HG03442 (cell line): ENCODE results near the gene SNCB.

Source experiments
- ATAC-seq: cut with Tn5 transposase; IDR thresholded peaks from one replicate; pipeline ENCODE4 v1.9.1; 2021; ENCODE audit warnings: mild to moderate bottlenecking, moderate library complexity; ENCODE audit not compliant: unreplicated experiment

SNCB gene

DNA sequence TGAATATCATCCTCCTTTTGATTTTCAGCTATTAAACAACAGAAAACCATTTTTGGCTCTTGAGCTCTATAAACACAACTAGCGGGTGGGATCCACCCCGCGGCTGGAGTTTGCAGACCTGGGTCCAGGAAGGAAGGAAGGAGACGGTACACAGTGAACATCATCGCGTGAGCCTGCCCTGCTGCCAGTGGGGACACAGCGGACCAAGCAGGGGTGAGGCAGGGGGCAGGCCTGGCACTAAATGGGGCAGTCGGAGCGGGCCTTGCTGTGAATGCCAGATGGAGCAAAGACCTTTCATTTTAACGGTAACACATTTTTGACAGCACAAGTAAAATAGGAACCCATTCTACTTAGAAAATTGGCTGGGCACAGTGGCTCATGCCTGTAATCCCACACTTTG lies 31.3 kb upstream of the SNCB start:
- ATAC-seq, result no peak

- ATAC-seq, result no peak
Measured at GRCh38 chr5:176660860-176661641, 30.7 kb upstream of the SNCB start.

DNA sequence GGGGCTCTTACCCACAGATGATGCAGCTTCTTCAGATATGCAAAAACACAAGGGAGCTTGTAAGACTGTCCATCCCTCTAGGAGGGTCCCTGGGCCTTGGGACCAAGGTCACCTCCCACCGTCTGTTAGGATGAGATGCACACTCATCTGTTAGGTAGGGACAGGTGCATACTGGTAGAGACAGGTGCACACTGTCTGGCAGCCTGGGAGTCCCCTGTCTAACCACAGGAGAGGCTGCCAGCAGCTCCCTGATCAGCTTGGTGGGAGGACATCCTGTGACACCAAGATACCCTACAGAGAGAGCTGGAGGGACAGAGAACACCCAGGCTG lies 30.2 kb upstream of the SNCB start:
- ATAC-seq, result no peak

DNA sequence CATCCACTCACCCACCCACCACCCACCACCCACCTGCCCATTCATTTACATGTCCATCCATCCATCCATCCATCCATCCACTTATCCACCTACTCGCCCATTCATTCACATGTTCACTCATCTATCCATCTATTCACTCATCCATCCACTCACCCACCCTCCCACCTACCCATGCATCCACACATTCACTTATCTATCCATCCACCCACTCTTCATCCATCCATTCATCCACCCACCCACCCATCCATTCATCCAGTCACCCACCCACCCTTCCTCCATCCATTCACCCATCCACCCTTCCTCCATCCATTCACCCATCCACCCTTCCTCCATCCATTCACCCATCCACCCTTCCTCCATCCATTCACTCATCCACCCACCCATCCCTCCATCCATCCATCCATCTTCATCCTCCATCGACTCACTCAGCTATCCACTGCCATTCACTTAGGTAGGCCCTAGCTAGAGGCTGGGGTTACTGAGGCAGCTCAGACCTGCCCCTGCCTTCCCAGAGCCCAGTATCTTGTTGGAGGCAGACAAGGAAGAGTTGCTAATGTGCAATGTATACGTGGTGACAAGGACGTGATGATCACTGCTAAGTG lies 29.6 kb upstream of the SNCB start:
- no peak for ATAC-seq

DNA sequence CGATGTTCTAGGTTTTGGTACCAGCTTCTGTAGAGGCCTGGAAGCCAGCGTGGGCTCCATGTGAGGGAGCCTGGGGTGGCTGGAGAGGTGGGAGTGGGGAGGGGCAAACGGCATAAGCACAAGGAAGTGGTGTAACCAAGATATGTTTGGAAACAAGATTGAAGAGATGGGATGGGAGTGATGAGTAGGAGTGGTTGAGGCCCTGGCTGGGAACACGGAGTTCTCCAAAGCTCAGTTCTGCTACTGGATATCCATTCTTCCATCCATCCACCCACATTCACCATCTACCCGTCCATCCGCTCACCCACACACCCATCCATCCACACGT lies 29.1 kb upstream of the SNCB start:
- no peak for ATAC-seq

DNA sequence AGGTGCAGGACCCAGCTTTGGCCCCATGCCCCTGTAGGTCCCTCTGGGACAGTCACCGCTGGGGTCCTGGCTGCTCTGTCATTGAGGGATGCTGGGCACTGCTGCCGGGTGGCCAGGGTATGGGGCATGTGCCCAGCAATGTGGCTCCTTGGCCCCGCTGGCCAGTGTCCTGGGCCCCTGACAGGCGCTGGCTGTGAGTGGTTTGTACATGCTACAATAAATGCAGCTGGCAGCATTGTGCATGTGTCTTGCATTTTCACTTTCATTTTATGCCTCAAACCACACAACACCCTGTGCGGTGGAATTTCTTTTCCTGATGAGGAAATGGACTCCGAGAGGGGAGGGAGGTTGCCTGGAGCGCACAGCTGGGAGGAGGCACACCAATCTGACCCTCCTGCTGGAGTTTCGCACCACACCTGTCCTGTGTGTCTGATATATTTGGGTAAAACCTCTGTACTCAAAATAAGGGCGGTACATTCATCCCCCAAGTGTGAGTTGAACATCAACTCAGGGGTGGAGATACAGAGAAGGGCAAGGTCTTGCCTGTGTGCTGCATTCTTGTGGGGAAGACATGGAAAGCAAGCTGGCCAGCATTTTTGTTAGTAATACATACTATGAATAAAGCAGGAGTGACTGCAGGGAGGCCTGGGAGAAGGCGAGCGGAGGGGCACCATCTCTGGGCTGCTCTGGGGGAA lies 28.6 kb upstream of the SNCB start:
- ATAC-seq, result no peak

GRCh38 chr5:176658007-176658599 lies 27.8 kb upstream of the SNCB start:
- ATAC-seq, result peak; percentile 35

- no peak for ATAC-seq
Measured at GRCh38 chr5:176656467-176656990, 26.2 kb upstream of the SNCB start.

DNA sequence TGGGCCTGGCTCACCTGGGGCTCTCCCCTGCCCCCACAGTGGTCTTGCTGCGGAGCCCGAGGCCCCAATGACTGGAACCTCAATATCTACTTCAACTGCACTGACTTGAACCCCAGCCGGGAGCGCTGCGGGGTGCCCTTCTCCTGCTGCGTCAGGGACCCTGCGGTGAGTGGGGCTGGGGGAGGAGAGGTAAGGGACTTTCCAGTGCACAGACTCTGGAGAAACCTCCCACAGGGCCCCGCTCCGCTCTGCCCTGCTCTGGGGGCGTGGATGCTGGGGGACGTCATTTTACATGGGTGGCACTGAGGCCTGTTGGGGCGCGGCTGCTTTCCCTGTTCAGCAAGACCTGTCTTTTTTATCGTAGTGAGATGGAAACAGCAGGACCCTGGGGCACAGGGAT lies 24.5 kb upstream of the SNCB start:
- no peak for ATAC-seq

- ATAC-seq, result peak; percentile 41
Measured at GRCh38 chr5:176653401-176654385, 23.4 kb upstream of the SNCB start.

DNA sequence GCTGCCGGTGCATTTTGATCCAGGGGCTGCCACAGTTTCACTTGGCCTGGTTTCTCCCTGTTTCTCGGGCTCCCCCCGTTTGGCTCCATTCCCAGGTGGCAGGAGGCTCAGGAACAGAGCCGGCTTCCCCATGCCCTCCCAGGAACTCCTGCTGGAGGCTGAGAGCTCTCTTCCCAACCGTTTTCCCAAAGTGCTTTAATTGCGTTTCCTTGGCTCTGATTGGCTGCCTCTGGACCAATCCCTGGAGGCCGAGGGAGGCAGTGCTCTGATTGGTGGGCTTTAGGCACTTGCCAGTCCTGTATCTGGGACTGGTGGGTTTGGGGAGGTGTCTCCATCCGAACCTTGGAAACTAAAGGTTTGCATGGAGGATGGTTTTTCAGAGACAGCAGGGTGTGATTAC lies 21.8 kb upstream of the SNCB start:
- no peak for ATAC-seq

DNA sequence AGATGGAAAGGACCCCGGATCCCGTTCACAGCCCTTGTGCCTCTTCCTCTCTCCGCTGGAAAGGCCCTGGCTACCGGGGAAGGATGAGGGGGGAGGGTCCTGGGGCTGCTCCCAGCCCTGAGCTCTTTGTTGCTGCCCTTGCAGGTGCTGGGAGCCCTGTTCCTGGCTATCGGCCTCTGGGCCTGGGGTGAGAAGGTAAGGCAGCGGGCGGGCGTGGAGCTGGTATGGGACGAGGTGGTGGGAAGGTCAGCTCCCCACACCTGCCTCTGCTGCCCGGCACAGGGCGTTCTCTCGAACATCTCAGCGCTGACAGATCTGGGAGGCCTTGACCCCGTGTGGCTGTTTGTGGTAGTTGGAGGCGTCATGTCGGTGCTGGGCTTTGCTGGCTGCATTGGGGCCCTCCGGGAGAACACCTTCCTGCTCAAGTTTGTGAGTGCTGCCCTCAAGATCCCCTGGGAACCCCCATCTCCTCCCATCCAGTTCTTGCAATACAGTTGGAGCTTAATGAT lies 21.2 kb upstream of the SNCB start:
- ATAC-seq, result no peak

GRCh38 chr5:176650354-176650884 lies 20.1 kb upstream of the SNCB start:
- ATAC-seq, result no peak

- ATAC-seq, result no peak
Measured at GRCh38 chr5:176648474-176649194, 18.3 kb upstream of the SNCB start.

DNA sequence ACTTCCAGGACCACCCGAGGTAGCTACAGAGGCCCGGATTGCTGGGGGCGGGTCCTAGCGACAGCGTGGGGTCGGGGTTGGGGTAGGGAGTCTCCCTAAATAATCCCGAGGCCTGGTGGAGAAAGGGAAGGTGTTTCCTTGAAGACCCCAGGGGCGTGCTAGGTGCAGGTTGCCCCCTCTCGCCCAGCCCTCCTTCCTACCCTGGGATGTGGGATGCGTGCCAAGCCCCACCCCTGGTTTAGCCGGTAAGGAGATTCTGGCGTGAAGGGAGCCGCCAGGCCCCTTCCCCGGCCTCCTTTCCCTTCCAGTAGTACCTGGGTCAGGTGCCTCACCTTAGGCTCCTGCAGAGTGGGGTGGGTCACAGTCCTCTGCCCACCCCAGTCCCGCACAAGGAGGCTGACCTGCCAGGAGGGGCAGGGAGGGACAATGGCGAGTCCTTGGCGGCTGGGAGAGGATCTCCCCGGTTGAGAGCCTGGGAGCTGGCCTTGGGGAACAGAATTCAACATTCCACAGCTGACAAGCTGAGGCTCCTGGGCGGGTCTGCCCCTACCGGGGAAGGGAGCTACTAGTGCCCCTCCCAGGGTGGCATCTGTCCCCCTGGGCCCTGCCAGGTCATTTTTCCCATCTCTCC lies 17.6 kb upstream of the SNCB start:
- no peak for ATAC-seq

- ATAC-seq, result peak; percentile 92
Measured at GRCh38 chr5:176647030-176647842, 16.9 kb upstream of the SNCB start, which contains the start of gene TSPAN17. TSPAN17 (plus strand) TSS chr5:176647484; CDS start chr5:176647616, 132 bp downstream.

DNA sequence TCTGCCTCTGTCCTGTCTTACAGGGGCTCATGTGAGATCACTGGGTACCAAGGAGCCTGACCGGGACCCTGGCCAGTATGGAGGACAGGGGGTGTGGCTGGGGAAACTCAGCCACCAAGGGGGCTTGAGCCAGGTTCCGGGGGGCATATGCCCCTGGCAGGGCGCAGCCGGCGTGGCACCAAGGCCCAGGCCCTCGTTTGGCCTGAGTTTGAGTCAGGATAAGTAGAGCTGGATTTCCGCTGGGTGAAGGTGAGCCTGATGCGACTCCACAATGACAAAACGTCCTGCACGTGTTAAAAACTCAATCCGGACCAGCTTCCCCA lies 16.3 kb upstream of the SNCB start:
- ATAC-seq, result no peak

- no peak for ATAC-seq
Measured at GRCh38 chr5:176646049-176646706, 15.8 kb upstream of the SNCB start.
